HG02642 (cell line): ENCODE measurements around the gene FAM110C.
"Not testable (repeated sequence)": the region's sequence is repeated elsewhere in the genome, so short reads cannot be mapped to it uniquely, and the experiment has no call there.

ENCODE experiments used
- ATAC-seq: cut with Tn5 transposase; IDR thresholded peaks from one replicate; pipeline ENCODE4 v1.9.1; 2021; ENCODE audit warnings: mild to moderate bottlenecking; ENCODE audit not compliant: unreplicated experiment, poor library complexity

The FAM110C gene

GRCh38 chr2:46471-47345 is at the start of gene FAM110C:
Gene FAM110C, minus strand, starts transcription at chr2:46505. Its CDS starts 120 bp downstream, at chr2:46385.
- no peak for ATAC-seq

GRCh38 chr2:92326-92725 is 46.0 kb upstream of the FAM110C start:
- no peak for ATAC-seq

- no peak for ATAC-seq
These were observed 44.5 kb upstream of the FAM110C start for GRCh38 chr2:90645-91312.

- ATAC-seq: no peak
These were observed 39.5 kb upstream of the FAM110C start for GRCh38 chr2:85761-86160.

GRCh38 chr2:84121-84520 is 37.8 kb upstream of the FAM110C start:
- ATAC-seq: no peak

- no peak for ATAC-seq
These were observed 34.8 kb upstream of the FAM110C start for GRCh38 chr2:80971-81736.

GRCh38 chr2:80378-80777 is 34.1 kb upstream of the FAM110C start:
- no peak for ATAC-seq

GRCh38 chr2:71309-72035 is 25.2 kb upstream of the FAM110C start:
- ATAC-seq: no peak

GRCh38 chr2:69366-70344 is 23.4 kb upstream of the FAM110C start:
- no peak for ATAC-seq

GRCh38 chr2:68637-69036 is 22.3 kb upstream of the FAM110C start:
- ATAC-seq: not testable (repeated sequence)

GRCh38 chr2:66853-67252 is 20.5 kb upstream of the FAM110C start:
- no peak for ATAC-seq

GRCh38 chr2:65121-65520 is 18.8 kb upstream of the FAM110C start:
- ATAC-seq: no peak

GRCh38 chr2:55587-56448 is 9.5 kb upstream of the FAM110C start:
- ATAC-seq: no peak

- ATAC-seq: no peak
These were observed 5.3 kb upstream of the FAM110C start for GRCh38 chr2:51613-52012.

- no peak for ATAC-seq
These were observed 1.4 kb upstream of the FAM110C start for GRCh38 chr2:47737-48136.

GRCh38 chr2:47346-47725 is 1.0 kb upstream of the FAM110C start:
- no peak for ATAC-seq

- no peak for ATAC-seq
These were observed 204 bp downstream of the FAM110C start for GRCh38 chr2:46131-46470.

- ATAC-seq: no peak
These were observed 769 bp downstream of the FAM110C start for GRCh38 chr2:45342-46130.
